ENCODE data around the gene CD99L2.

DNA sequence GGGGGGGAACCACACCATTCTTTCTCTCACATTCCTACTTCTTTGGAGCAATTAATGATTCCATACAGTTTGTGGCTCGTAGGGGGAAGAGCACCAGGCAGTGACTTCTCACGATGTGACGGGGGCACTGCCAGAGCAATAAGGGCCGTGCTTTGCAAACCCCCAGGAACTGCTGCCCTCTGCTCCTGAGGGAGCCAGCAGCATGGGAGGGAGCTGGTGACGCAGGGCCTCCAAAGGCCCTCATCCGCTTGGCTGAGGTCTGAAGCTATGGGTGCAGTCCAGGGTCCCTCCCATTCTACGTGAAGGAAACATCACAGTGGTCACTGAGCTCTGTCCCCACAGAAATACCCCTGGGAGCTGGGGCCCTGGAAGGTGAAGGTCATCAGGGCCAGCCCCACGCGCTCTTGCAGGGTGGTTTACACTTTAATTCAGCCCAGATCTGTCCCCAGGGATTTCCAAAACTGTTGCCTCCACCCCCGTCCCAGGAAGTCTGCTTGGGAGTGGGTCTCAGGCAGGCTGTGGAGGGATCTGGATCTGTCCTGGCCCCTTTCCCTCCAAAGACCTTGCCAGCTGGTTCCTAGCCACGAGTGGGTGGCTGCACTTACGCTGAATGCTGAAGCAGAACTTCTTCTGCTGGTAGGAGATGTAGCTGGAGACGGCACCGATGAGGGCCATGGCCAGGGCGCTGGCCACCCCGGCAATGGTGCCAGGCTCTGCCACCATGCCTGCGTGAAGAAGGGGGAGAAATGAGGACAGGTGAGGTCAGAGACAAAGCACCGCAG is 122.7 kb downstream of the CD99L2 start:
- TF ChIP-seq, protein P1, sequence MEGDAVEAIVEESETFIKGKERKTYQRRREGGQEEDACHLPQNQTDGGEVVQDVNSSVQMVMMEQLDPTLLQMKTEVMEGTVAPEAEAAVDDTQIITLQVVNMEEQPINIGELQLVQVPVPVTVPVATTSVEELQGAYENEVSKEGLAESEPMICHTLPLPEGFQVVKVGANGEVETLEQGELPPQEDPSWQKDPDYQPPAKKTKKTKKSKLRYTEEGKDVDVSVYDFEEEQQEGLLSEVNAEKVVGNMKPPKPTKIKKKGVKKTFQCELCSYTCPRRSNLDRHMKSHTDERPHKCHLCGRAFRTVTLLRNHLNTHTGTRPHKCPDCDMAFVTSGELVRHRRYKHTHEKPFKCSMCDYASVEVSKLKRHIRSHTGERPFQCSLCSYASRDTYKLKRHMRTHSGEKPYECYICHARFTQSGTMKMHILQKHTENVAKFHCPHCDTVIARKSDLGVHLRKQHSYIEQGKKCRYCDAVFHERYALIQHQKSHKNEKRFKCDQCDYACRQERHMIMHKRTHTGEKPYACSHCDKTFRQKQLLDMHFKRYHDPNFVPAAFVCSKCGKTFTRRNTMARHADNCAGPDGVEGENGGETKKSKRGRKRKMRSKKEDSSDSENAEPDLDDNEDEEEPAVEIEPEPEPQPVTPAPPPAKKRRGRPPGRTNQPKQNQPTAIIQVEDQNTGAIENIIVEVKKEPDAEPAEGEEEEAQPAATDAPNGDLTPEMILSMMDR (IDR thresholded peaks at IDR 0.05 in 4 of 5, conservative IDR thresholded peaks at IDR 0.05 in 1 of 5), result no peak
- no peak for TF ChIP-seq POLR2A (IDR thresholded peaks at IDR 0.05)
